ENCODE measurements around the gene MXI1.

GRCh38 chr10:110158051-110159005 is 49.1 kb upstream of the MXI1 start:
- TF ChIP-seq PKNOX1 (IDR thresholded peaks at IDR 0.05): no peak
- no peak for TF ChIP-seq NFRKB (IDR thresholded peaks at IDR 0.05)
- no peak for TF ChIP-seq FOXK2 (IDR thresholded peaks at IDR 0.05)
- TF ChIP-seq BHLHE40 (IDR thresholded peaks at IDR 0.05; ENCODE audit: borderline replicate concordance): no peak
- no peak for TF ChIP-seq SUZ12 (IDR thresholded peaks at IDR 0.05)
- no peak for TF ChIP-seq TARDBP (IDR thresholded peaks at IDR 0.05)
- TF ChIP-seq FOXM1 (IDR thresholded peaks at IDR 0.05; ENCODE audit: borderline replicate concordance): no peak
- no peak for TF ChIP-seq FOXA1 (IDR thresholded peaks at IDR 0.05)
- no peak for TF ChIP-seq SP1 (IDR thresholded peaks at IDR 0.05)
- TF ChIP-seq ELF4 (IDR thresholded peaks at IDR 0.05): no peak
- TF ChIP-seq ZNF384 (IDR thresholded peaks at IDR 0.05): no peak
